GM12864 (cell line): ENCODE data around the gene ACAN.
A peak's percentile ranks its signal among the peaks of the same experiment; 100 is the strongest.

ENCODE experiments used
- DNase-seq: peaks from one replicate; pipeline ENCODE4 v3.0.0-alpha.2; 2011; ENCODE audit warnings: low read depth
- H3K4me3 ChIP-seq: 2 replicates; pipeline ENCODE4 v1.5.1; 2011; ENCODE audit warnings: mild to moderate bottlenecking, low read depth, low read length, control low read depth
- CTCF ChIP-seq: IDR thresholded peaks from 2 replicates; pipeline ENCODE4 v1.5.1; 2011; ENCODE audit warnings: low read depth, mild to moderate bottlenecking, moderate library complexity, low read length, control low read depth, inconsistent platforms; ENCODE audit errors: missing control alignments

ACAN gene

DNA sequence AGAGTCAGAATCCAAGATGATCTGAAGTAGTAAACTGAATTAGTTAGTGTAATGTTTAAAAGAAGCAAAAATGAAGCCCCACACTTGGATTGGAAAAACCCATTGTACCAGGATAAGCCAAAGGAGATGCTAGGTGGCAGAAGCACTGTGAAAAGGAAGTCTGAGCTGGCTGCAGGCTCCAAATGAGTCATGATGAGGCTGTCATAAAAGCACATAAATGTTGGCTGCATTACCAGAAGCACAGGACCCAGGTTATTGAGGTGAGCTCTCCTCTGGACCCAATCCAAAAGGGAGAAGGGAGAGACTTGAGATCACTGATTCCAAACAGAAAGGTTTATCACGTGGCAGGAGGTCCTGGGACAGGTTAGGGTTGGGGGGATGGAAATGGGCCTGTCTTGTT lies 3.2 kb upstream of the ACAN start:
- no peak for DNase-seq
- no peak for TF ChIP-seq CTCF
- H3K4me3 ChIP-seq = no peak overlapping the region

DNA sequence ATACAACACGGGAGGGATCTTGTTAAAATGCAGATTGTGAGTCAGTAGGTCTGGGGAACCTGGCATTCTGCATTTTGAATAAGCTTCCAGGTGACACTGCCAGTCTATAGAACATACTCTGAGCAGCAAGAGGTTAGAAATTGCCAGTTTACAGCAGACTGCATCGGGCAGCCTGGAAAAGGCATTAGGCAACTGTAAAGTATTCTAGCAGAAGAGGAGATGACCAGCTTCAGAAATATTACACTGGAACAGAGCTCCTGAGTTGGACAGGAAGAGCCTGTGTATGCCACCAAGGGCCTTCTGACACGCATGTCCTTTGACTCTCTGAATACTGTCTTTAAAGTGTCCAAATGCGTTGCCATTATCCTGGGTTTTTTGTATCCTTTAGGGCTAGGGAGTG lies 2.5 kb upstream of the ACAN start:
- H3K4me3 ChIP-seq = no peak overlapping the region
- TF ChIP-seq CTCF = no peak
- DNase-seq = no peak

- no peak for TF ChIP-seq CTCF
- no peak for DNase-seq
- H3K4me3 ChIP-seq = no peak overlapping the region
These were observed 816 bp upstream of the ACAN start for GRCh38 chr15:88802250-88802990.

DNA sequence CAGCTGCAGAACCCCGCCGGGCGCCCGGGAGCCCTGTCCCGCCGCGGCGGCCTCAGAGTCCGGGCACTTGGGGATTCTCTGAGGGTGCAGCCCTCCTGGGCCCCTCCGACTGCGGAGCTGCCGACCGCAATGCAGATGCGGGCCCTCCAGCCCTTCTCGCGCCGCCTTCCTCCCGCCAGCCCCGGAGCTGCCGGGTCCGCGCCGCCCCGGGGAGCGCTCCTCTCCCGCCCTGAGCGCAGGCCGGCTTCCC lies 320 bp upstream of the ACAN start:
- H3K4me3 ChIP-seq = no peak overlapping the region
- no peak for DNase-seq
- no peak for TF ChIP-seq CTCF

DNA sequence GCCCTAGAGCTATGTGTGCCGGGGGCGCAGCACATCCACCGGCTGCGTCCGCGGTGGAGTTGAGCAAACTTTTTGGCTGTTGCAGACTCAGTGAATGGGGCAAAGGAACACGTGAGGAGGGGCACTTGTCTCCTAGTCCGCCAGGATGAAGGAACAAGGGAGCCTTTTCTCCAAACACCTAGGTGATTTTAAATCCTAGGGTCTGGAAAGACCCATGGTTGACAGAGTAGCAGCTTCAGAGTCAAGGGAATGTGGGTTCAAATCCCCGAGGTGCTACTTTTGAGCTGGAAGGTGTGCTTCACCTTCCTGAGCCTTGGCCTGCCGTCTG lies 648 bp downstream of the ACAN start:
- H3K4me3 ChIP-seq = no peak overlapping the region
- no peak for DNase-seq
- TF ChIP-seq CTCF = no peak

GRCh38 chr15:88804257-88804656 lies 1.0 kb downstream of the ACAN start:
- no peak for DNase-seq
- H3K4me3 ChIP-seq = no peak overlapping the region
- TF ChIP-seq CTCF = no peak

GRCh38 chr15:88805031-88805780 lies 2.0 kb downstream of the ACAN start:
- peak; percentile 5 for TF ChIP-seq CTCF
- DNase-seq = no peak
- H3K4me3 ChIP-seq = no peak overlapping the region
